Breast epithelium (tissue), 3 donors: ENCODE measurements around the gene HIBCH.

Experiments
- POLR2A ChIP-seq: fragments of 450-650 bp; IDR thresholded peaks from one replicate; pipeline ENCODE4 v1.6.1; 2016; ENCODE audit warnings: antibody characterized with exemption, mild to moderate bottlenecking, moderate library complexity
- TF ChIP-seq, protein P1 (sequence below), 3 donors: fragments of 450-650 bp; IDR thresholded peaks; one replicate each; pipeline ENCODE4 v1.5.1; 2016 to 2017; ENCODE audit warnings: antibody characterized with exemption in 3 of 3, mild to moderate bottlenecking in 3 of 3, moderate library complexity in 3 of 3

- TF ChIP-seq, protein P1, sequence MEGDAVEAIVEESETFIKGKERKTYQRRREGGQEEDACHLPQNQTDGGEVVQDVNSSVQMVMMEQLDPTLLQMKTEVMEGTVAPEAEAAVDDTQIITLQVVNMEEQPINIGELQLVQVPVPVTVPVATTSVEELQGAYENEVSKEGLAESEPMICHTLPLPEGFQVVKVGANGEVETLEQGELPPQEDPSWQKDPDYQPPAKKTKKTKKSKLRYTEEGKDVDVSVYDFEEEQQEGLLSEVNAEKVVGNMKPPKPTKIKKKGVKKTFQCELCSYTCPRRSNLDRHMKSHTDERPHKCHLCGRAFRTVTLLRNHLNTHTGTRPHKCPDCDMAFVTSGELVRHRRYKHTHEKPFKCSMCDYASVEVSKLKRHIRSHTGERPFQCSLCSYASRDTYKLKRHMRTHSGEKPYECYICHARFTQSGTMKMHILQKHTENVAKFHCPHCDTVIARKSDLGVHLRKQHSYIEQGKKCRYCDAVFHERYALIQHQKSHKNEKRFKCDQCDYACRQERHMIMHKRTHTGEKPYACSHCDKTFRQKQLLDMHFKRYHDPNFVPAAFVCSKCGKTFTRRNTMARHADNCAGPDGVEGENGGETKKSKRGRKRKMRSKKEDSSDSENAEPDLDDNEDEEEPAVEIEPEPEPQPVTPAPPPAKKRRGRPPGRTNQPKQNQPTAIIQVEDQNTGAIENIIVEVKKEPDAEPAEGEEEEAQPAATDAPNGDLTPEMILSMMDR (IDR thresholded peaks at IDR 0.05): no peak
- no peak for TF ChIP-seq POLR2A
These were observed 9.0 kb upstream of the HIBCH start for GRCh38 chr2:190328573-190329147.
